GM12878 (cell line): ENCODE results near the gene TPRN. TPM values are rescaled to one million over a fixed set of nuclear protein-coding genes. Genes with fewer than 3 reads are reported as not detected.
A peak's percentile ranks its signal among the peaks of the same experiment; 100 is the strongest.

Source experiments
- ATAC-seq: fragments of 200-7000 bp; cut with Tn5 transposase; 3 replicates; pipeline ENCODE4 v1.9.1; 2020; ENCODE audit warnings: mild to moderate bottlenecking, moderate library complexity
- BruUV-seq: library from RNA; stranded (reverse); fragments of 400-500 nt; replicated peaks from 2 replicates; lab custom pipeline; 2021; lab: Mats Ljungman, UMichigan
- CTCF ChIA-PET: fragments of 300-600 bp; sonication (Branson Sonifier 250); formaldehyde crosslinking; extraction: SDS; loops from one replicate; lab custom pipeline; 2021; ENCODE audit warnings: inconsistent platforms; lab: Yijun Ruan, JAX
- POLR2A ChIA-PET: fragments of 350-600 bp; formaldehyde crosslinking; extraction: SDS; loops from one replicate; lab custom pipeline; 2021; ENCODE audit warnings: inconsistent platforms; lab: Charles Lee
- RAD21 ChIA-PET: fragments of 300-600 bp; sonication (Branson Sonifier 250); formaldehyde crosslinking; loops from one replicate; lab custom pipeline; 2023; ENCODE audit warnings: antibody characterized with exemption; ENCODE audit not compliant: unreplicated experiment; lab: Charles Lee
- SMC1A ChIA-PET: fragments of 300-600 bp; sonication (Branson Sonifier 250); formaldehyde crosslinking; loops from one replicate; lab custom pipeline; 2023; ENCODE audit not compliant: unreplicated experiment, uncharacterized antibody; lab: Charles Lee
- DNase-seq: peaks from one replicate; pipeline ENCODE4 v3.0.0-alpha.2; 2011; ENCODE audit warnings: low read depth, low spot score
- FAIRE-seq: peaks from 3 replicates; lab custom pipeline; 2011; peaks lifted over from hg19 to GRCh38; lab: Jason Lieb, UNC
- H2AFZ ChIP-seq: 2 replicates; pipeline ENCODE4 v1.6.0; 2011; ENCODE audit warnings: low read depth, low read length, control low read depth; ENCODE audit not compliant: control insufficient read depth
- H3K27ac ChIP-seq: 2 replicates; pipeline ENCODE4 v1.5.1; 2011; ENCODE audit warnings: control low read depth; ENCODE audit not compliant: control insufficient read depth, insufficient read depth
- H3K27me3 ChIP-seq, 2 experiments: replicated peaks in 1 of 2; 2 replicates each; pipeline versions ENCODE4 v1.6.0 to v1.6.1; 2011; ENCODE audit warnings: low read length in 1 of 2; ENCODE audit not compliant: control insufficient read depth in 2 of 2, insufficient read depth in 2 of 2
- H3K36me3 ChIP-seq, 2 experiments: 2 replicates each; pipeline ENCODE4 v1.5.1; 2011; ENCODE audit warnings: low read length in 1 of 2; ENCODE audit not compliant: control insufficient read depth in 2 of 2, insufficient read depth in 2 of 2
- H3K4me1 ChIP-seq: 2 replicates; pipeline ENCODE4 v1.6.1; 2011; ENCODE audit warnings: mild to moderate bottlenecking, low read length, moderate library complexity, mixed read lengths; ENCODE audit not compliant: control insufficient read depth, insufficient read depth
- H3K4me2 ChIP-seq: 2 replicates; pipeline ENCODE4 v1.6.0; 2011; ENCODE audit warnings: control low read depth; ENCODE audit not compliant: control insufficient read depth, insufficient read depth
- H3K4me3 ChIP-seq: fragments of 200-600 bp; sonication (generic); 2 replicates; pipeline ENCODE4 v1.5.1; 2016
- H3K79me2 ChIP-seq: 2 replicates; pipeline ENCODE4 v1.6.0; 2011; ENCODE audit warnings: low read length; ENCODE audit not compliant: control insufficient read depth, insufficient read depth
- H3K9ac ChIP-seq: 2 replicates; pipeline ENCODE4 v1.8.0; 2011; ENCODE audit warnings: low read length, control low read depth, mixed read lengths; ENCODE audit not compliant: control insufficient read depth, insufficient read depth
- H3K9me3 ChIP-seq: replicated peaks from 3 replicates; pipeline ENCODE4 v1.5.1; 2011; ENCODE audit warnings: mild to moderate bottlenecking, low read length; ENCODE audit not compliant: control insufficient read depth, insufficient read depth
- H4K20me1 ChIP-seq: 2 replicates; pipeline ENCODE4 v1.6.0; 2011; ENCODE audit not compliant: control insufficient read depth, insufficient read depth
- ASH2L ChIP-seq: fragments of 300-600, 200-600 bp; sonication (generic); IDR thresholded peaks from 2 replicates; pipeline ENCODE4 v1.6.1; 2017; ENCODE audit warnings: low read depth, mild to moderate bottlenecking, borderline replicate concordance
- CEBPB ChIP-seq, 2 experiments: fragments of 150-350 bp in 1 of 2; IDR thresholded peaks; 2 replicates each; pipeline ENCODE4 v1.6.1; 2012 to 2014; ENCODE audit warnings: low read depth in 2 of 2, low read length in 2 of 2, borderline replicate concordance in 1 of 2, inconsistent platforms in 1 of 2
- CREB1 ChIP-seq: IDR thresholded peaks from 2 replicates; pipeline ENCODE4 v1.6.1; 2012; ENCODE audit warnings: low read depth, mild to moderate bottlenecking, inconsistent platforms
- CTCF ChIP-seq, 3 experiments: IDR thresholded peaks in 2 of 3; conservative IDR thresholded peaks in 1 of 3; 2 replicates each; pipeline ENCODE4 v1.5.1; 2011; ENCODE audit warnings: low read depth in 3 of 3, low read length in 3 of 3, mild to moderate bottlenecking in 3 of 3, control low read depth in 2 of 3, moderate library complexity in 2 of 3, inconsistent platforms in 1 of 3, mixed read lengths in 1 of 3; ENCODE audit not compliant: control insufficient read depth in 2 of 3, insufficient read depth in 1 of 3; ENCODE audit errors: extremely low read depth in 1 of 3
- EZH2 ChIP-seq: IDR thresholded peaks from 2 replicates; pipeline ENCODE4 v1.6.1; 2012; ENCODE audit warnings: low read depth, mild to moderate bottlenecking, control low read depth, inconsistent platforms, low read length, borderline replicate concordance; ENCODE audit not compliant: control insufficient read depth
- HDAC6 ChIP-seq: fragments of 200-600 bp; sonication (generic); IDR thresholded peaks from one replicate; pipeline ENCODE4 v1.8.0; 2017; ENCODE audit warnings: antibody characterized with exemption; ENCODE audit not compliant: unreplicated experiment
- IRF4 ChIP-seq: IDR thresholded peaks from 2 replicates; pipeline ENCODE4 v1.6.1; 2011; ENCODE audit warnings: low read depth, low read length
- IRF5 ChIP-seq: fragments of 450-650 bp; IDR thresholded peaks from 2 replicates; pipeline ENCODE4 v1.6.1; 2017; ENCODE audit warnings: borderline replicate concordance
- JUND ChIP-seq: IDR thresholded peaks from 2 replicates; pipeline ENCODE4 v1.6.1; 2012; ENCODE audit warnings: low read depth, mild to moderate bottlenecking, low read length, improper control_type of control experiment, moderate library complexity
- MTA2 ChIP-seq: fragments of 450-650 bp; IDR thresholded peaks from 2 replicates; pipeline ENCODE4 v1.6.1; 2016; ENCODE audit warnings: low read depth, mild to moderate bottlenecking, moderate library complexity
- MYB ChIP-seq: fragments of 150-350 bp; IDR thresholded peaks from 2 replicates; pipeline ENCODE4 v1.6.1; 2014; ENCODE audit warnings: mild to moderate bottlenecking, low read depth, low read length, borderline replicate concordance
- NFXL1 ChIP-seq: fragments of 450-650 bp; IDR thresholded peaks from 2 replicates; pipeline ENCODE4 v1.6.1; 2017; ENCODE audit warnings: antibody characterized with exemption, mild to moderate bottlenecking, borderline replicate concordance
- NFYB ChIP-seq: IDR thresholded peaks from 2 replicates; pipeline ENCODE4 v1.6.1; 2011; ENCODE audit warnings: low read depth, mild to moderate bottlenecking, low read length, improper control_type of control experiment, moderate library complexity; ENCODE audit not compliant: insufficient read depth
- PML ChIP-seq: IDR thresholded peaks from 2 replicates; pipeline ENCODE4 v1.6.1; 2012; ENCODE audit warnings: low read length, inconsistent platforms
- POLR2AphosphoS2 ChIP-seq: IDR thresholded peaks from 2 replicates; pipeline ENCODE4 v1.6.1; 2011; ENCODE audit warnings: low read depth, mild to moderate bottlenecking, low read length, improper control_type of control experiment, moderate library complexity
- WGBS: methylation state at CpG from one replicate; pipeline ENCODE4 v1.1.6; 2016; ENCODE audit warnings: low lambda C conversion rate; ENCODE audit not compliant: insufficient replicate concordance, insufficient coverage; ENCODE audit errors: missing lambda C conversion rate; 5-methylcytosine and 5-hydroxymethylcytosine counted together
- in situ Hi-C: fragments of 300-500 bp; cut with MboI; formaldehyde crosslinking; loops from 9 replicates; pipeline ENCODE4 v1.14.3; 2018; ENCODE audit warnings: mixed read lengths
- intact Hi-C: fragments of 100-400 bp; cut with micrococcal nuclease; formaldehyde crosslinking; loops from one replicate; pipeline ENCODE4 v1.14.2; 2022; ENCODE audit not compliant: unreplicated experiment
- polyA plus RNA-seq, 11 experiments: library from polyadenylated mRNA; depleted of rRNA in 4 of 11; unstranded in 6 of 11; stranded (reverse) in 5 of 11; fragments of >200 nt; fragmentation: Nextera tagmentation in 4 of 11; fragmentation: Illumina TruSeq in 1 of 11; extraction: Ambion mirVana in 4 of 11; extraction: Trizol in 1 of 11; gene quantifications; 1 replicate in 1 of 11; 2 replicates in 10 of 11; pipeline versions ENCODE4 v1.2.1 to v1.2.3, GENCODE V29; 2011 to 2016; ENCODE audit warnings: inconsistent platforms in 2 of 11, missing spikeins in 2 of 11, low read depth in 1 of 11
- total RNA-seq, 4 experiments: library from RNA; depleted of rRNA in 3 of 4; stranded (reverse); fragments of >200 nt in 3 of 4; fragmentation: Illumina TruSeq in 1 of 4; extraction: Trizol in 1 of 4; gene quantifications; 2 replicates each; pipeline versions ENCODE4 v1.2.1 to v1.2.3, GENCODE V29; 2013 to 2021

TPRN gene
- total and polyA plus RNA-seq, 10 of the 15 experiments (the other 5 are each of a cell fraction or from before 2014, with no cell fraction given), result 0.18 to 19.5 (median 3.1) TPM

- TF ChIP-seq NFYB (no peak), JUND (no peak)
- TF ChIP-seq, all 136 proteins: peak for 0
Observed at GRCh38 chr9:137227853-137228505, 27.4 kb upstream of the TPRN start (continued).

GRCh38 chr9:137227054-137227852 is 26.7 kb upstream of the TPRN start, which contains the start of gene RNF224:
Gene RNF224 (plus strand): TSS chr9:137227502. CDS start chr9:137228336, 834 bp downstream.
- POLR2A ChIA-PET, result interaction anchor here (0.6 to 1.5 kb wide), 6 partner anchors 25 to 131 kb away, joined by 3 to 6 read pairs (median 4); no protein-coding TSS in a partner anchor
- Histone ChIP-seq H3K4me2 (no peak within 1 kb of the TSS), H3K27ac (no peak within 1 kb of the TSS), H3K9ac (no peak within 1 kb of the TSS), H3K27me3 (no peaks in the 10 kb centered on the region), H3K79me2 (no peaks in the 10 kb centered on the region), H4K20me1 (no peaks in the 10 kb centered on the region), H3K9me3 (no peaks in the 10 kb centered on the region), H2AFZ (no peak within 1 kb of the TSS), H3K36me3 (no peaks in the 10 kb centered on the region), H3K4me3 (no peak within 1 kb of the TSS), H3K4me1 (peaks cover 16% of the 10 kb centered on the region)
- intact Hi-C loops (loop anchor here (1.0 to 10.0 kb wide), 2 partner anchors 109 to 182 kb away; partner anchors contain the start of gene NPDC1), in situ Hi-C loops (loop anchor here (5.0 kb wide), 1 partner anchor 105 kb away; no protein-coding TSS in a partner anchor)
- SMC1A ChIA-PET, result interaction anchor here (0.6 to 3.3 kb wide), 5 partner anchors 100 to 180 kb away, joined by 3 to 11 read pairs (median 3); partner anchors contain the start of gene DPP7
- BruUV-seq, result no TSS peak
- RAD21 ChIA-PET, result interaction anchor here (0.6 to 1.9 kb wide), 11 partner anchors 29 to 181 kb away, joined by 3 to 10 read pairs (median 4); partner anchors contain the start of genes DPP7 and SSNA1
- FAIRE-seq (peak; percentile 89), ATAC-seq (peak; percentile 70), DNase-seq (no peak)
- WGBS, result 48% methylated on average over 25 of the region's 25 CpGs
- CTCF ChIA-PET, result interaction anchor here (0.6 to 6.4 kb wide), 24 partner anchors 12 to 276 kb away, joined by 3 to 52 read pairs (median 4); partner anchors contain the start of genes ANAPC2, LRRC26, SSNA1 and TUBB4B
- TF ChIP-seq MTA2 (0 out of 2 replicates have a peak, but pooled peaks have one; percentile 14), ASH2L (no peak), HDAC6 (no peak), IRF5 (no peak), CEBPB (IDR thresholded peaks at IDR 0.05; ENCODE audit: borderline replicate concordance in 1 of 2, low read depth in 2 of 2, low read length in 2 of 2) (no peak), EZH2 (no peak), MYB (no peak), IRF4 (peak; percentile 52; the same call in 1 of the 2 replicates), CTCF (IDR thresholded peaks at IDR 0.05 in 2 of 3, conservative IDR thresholded peaks at IDR 0.05 in 1 of 3; ENCODE audit: control insufficient read depth in 2 of 3, extremely low read depth in 1 of 3, insufficient read depth in 1 of 3, low read depth in 3 of 3, low read length in 3 of 3) (peak; percentile 91 to 98 (median 92); a peak in 5 of 6 replicates), PML (no peak), NFXL1 (no peak), CREB1 (no peak), POLR2AphosphoS2 (no peak)
